DMS53 treated with DMSO at 0.1 percent for 48 hours (cell line): ENCODE measurements around the gene CLDN6.
A peak's percentile ranks its signal among the peaks of the same experiment; 100 is the strongest.

ENCODE experiments used
- DNase-seq: peaks from one replicate; lab custom pipeline; 2025; ENCODE audit not compliant: unreplicated experiment; lab: John Stamatoyannopoulos, UW

Gene CLDN6

DNA sequence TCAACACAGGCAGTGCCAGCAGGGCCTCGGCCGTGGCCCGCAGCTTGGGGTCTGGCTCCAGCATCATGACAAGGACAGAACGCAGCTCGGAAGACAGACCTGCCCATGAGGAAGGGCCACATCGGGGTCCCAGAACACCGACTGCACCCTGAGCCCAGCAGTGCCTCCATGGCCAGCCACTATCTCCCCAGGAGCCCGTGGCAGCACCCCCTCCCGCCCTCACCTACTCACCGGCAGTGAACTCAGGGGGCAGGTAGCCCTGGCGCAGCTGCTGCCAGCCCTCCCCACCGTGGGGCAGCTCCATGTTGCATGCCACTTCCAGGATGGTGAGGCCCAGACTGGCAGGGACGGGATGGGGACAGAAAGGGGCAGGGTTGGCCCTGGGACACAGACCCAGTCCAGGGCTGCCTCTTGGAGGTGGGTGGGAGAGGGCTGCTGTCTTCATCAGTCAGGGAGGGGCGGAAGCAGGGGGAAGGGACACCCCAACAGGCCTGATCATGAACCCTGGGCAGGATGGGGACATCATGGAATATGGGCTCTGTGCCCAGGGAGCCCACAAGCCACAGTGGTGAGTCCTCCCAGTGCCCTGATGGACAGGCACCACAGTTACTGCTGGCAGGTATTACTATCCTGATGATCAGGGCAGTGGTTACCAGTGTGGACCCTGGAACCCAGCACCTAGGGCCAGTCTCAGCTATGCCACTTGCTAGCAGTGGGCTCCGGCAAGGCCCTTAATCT lies 43.5 kb downstream of the CLDN6 start:
- no peak for DNase-seq

DNA sequence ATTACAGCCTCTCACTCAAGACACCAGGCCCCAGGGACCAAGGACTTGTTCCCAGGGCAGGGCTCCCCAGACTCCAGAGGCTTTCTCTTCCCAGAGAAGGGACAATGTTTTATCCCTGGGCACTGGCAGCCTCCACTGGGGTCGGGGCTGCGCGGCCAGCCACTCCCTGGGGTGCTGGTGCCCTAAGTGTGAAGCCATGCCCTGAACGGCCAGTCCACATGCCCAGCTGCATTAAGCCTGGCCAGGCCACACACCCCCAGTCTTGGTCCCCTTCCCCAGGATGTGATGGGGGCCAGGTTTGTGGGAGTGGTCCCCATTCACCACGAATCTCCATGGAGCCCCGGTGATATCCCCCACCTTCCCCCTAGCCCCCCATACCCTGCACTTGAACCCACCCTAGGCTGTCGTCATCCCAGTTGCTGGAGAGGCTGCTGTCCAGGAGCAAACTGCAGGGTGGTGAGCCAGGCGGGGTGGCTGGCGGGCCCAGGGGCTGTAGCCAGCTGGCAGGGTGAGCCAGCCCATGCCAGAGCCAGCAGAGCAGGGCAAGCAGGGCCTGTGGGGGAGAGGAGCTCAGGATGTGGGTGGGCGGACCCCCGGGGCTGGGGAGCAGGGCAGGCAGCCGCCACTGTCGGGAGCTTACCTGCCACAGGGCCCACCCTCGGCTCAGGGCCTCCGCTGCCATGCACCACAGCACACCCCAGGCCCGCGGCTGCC lies 44.2 kb downstream of the CLDN6 start:
- DNase-seq: no peak

DNA sequence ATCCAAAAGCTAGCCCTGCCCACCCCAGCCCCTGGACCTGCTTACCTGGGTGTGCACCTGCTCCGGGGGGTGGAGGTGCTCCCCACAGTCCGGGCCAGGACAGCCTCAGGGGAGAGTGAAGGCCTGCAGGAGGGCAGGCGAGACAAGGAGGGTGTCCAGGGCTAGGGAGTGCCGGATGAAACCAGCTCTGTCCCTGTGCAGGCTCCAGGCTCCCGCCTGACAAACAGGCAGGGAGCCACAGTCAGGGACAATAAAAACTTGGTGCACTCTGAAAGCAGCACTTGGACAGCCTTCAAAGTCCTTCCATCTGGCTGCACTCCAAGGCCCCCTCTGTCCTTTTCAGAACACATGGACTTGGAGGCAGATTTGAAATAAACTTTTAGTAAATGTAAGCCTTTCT lies 44.9 kb downstream of the CLDN6 start:
- DNase-seq: no peak

- no peak for DNase-seq
Observed at GRCh38 chr16:2971985-2972784, 45.8 kb downstream of the CLDN6 start.

DNA sequence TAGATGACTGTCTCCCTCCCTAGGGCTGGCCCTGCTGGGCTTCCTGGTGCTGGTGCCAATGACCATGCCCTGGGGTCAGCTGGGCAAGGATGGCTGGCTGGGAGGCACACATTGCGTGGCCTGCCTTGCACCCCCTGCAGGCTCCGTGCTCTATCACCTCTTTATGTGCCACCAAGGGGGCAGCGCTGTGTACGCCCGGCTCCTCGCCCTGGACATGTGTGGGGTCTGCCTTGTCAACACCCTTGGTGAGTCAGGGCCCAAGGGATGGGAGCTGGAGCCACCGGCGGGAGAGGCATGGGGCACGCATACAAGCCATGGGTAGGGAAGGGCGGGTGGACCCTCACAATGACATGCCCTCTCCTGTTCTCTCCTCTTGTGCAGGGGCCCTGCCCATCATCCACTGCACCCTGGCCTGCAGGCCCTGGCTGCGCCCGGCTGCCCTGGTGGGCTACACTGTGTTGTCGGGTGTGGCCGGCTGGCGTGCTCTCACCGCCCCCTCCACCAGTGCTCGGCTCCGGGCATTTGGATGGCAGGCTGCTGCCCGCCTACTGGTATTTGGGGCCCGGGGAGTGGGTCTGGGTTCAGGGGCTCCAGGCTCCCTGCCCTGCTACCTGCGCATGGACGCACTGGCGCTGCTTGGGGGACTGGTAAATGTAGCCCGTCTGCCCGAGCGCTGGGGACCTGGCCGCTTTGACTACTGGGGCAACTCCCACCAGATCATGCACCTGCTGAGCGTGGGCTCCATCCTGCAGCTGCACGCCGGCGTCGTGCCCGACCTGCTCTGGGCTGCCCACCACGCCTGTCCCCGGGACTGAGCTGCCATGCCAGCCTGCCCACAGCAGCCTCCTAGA lies 46.6 kb downstream of the CLDN6 start:
- no peak for DNase-seq

DNA sequence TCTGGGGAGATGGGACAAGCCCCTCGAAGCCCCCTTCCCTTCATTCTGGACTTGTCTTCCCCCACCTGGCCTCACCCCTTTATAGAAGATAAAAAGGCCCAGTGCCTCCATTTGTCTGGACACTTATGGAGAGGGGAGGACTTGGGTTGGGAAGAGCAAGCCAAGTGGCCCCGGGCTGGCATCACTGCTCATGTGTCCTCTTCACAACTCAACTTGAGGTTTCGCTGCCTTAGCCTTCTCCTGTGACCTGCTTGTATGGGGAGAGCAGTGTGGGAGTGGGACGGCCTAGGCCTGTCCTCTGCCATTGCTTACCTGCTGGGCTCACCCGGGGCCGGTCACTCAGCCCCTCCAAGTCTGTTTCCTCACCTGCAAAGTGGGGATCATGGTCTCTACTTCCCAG lies 47.4 kb downstream of the CLDN6 start:
- no peak for DNase-seq

- DNase-seq: no peak
Observed at GRCh38 chr16:2969545-2970521, 48.1 kb downstream of the CLDN6 start.

DNA sequence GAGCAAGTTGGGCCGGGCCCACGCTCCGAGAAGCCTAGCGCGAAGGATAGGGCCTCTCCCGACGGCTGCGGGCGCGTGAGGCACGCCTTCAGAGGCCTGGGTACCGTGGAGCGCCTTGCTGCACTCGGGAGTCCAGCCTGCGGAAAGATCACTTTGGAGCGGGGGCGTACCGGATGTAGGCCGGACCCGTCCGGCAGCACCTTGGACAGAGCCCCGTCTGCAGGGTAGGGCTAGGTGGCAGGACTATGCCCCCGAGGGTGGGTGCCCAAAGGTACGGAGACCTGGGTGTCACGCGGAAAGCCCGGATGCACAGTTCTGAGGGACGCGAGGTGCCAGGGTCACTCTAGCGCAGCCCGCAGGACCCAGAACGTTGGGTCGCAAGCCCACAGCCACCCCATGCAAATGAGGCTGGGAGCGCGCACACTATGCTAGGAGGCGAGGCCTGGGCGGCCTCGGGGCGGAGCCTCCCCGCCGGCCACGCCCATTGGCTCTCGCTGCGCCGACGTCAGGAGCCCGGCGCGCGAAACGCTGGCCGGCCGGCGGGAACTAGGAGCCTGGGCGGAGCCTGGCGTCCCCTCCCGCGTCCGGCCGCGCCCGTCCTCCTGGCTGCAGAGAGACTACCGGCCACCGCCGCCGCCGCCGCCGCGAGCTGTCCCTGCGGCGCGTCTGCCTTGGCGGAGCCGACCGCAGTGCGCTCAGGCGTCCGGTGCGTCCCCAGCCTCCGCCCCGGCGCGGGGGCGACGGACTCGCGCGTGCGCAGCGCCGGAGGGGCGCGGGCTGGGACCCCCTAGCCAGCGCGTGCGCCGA lies 49.0 kb downstream of the CLDN6 start, which contains the start of gene PAQR4:
Gene PAQR4 (plus strand): TSS at position 611 of the 807 bp plus-strand sequence. CDS start 327 bp downstream, outside the sequence.
- peak; percentile 70 for DNase-seq

DNA sequence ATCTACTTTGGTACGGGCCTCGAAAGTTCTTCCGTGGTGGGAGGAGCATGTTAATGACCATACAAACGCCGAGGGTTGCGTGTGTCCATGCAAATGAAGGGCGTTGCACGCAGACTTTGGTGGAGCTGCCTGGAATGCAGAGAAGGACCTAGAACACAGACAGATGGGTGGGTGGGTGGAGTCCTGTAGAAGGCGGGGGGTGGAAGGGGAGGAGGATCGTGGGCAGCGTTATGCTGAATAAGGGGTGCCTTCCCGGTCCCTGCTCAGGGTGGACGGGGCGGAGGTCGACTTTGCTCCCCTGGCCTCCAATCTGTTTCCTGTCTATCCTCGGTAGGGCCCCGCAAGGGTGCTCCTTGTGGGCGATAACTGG lies 49.6 kb downstream of the CLDN6 start:
- no peak for DNase-seq

GRCh38 chr16:2967721-2968161 lies 50.2 kb downstream of the CLDN6 start:
- no peak for DNase-seq

DNA sequence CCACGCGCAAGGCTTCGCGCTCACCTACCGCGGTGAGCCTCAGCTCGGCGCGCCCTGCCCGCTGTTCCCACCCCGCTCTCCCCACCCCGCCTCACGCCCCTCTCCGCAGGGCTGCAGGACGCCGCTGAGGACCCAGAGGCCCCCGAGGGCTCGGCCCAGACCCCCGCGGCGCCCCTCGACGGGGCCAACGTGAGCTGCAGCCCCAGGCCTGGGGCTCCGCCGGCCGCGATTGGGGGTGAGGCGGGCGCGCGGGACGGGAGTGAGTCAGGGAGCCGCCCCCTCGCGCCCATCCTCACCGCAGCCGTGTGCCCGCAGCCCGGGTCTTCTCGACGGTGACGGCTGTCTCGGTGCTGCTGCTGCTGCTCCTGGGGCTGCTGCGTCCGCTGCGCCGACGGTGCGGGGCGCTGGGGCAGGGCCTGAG lies 50.8 kb downstream of the CLDN6 start:
- no peak for DNase-seq

DNA sequence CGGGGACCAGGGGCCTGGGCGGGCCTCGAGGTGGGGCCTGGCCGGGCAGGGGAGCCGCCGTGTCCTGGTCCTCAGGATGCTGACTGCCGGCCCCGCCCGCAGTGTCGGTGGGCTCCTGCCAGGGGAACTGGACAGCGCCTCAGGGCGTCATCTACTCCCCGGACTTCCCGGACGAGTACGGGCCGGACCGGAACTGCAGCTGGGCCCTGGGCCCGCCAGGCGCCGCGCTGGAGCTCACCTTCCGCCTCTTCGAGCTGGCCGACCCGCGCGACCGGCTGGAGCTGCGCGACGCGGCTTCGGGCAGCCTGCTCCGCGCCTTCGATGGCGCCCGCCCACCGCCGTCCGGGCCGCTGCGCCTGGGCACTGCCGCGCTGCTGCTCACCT lies 51.2 kb downstream of the CLDN6 start:
- DNase-seq: no peak

- no peak for DNase-seq
Observed at GRCh38 chr16:2966043-2966807, 51.8 kb downstream of the CLDN6 start.
